ENCODE results near the gene AGTR1.

DNA sequence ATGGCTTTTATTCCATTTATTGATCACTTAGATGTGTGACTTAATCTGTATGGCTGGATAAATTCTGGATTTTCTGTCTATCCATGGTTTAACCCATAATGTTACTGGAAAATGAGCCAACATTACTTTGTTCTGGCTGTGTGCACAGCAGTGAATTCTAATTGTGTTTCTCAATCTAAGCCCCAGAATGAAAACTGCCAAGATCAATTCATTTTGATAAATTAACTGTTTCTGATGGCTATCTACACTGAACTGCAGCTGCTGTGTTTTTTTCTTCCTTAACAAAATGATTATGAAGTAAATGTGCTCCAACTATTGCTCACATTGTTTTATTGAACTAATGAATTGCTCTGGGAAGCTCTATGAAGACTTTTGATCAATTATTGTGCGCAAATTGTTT, 94.2 kb downstream of the AGTR1 start:
- no peak for TF ChIP-seq ZFP36 (IDR thresholded peaks at IDR 0.05; ENCODE audit: borderline replicate concordance, partially characterized antibody)
- no peak for TF ChIP-seq ZNF302 (CRISPR knock-in tag; IDR thresholded peaks at IDR 0.05)
- no peak for TF ChIP-seq SMC3 (IDR thresholded peaks at IDR 0.05)
- TF ChIP-seq, protein P1, sequence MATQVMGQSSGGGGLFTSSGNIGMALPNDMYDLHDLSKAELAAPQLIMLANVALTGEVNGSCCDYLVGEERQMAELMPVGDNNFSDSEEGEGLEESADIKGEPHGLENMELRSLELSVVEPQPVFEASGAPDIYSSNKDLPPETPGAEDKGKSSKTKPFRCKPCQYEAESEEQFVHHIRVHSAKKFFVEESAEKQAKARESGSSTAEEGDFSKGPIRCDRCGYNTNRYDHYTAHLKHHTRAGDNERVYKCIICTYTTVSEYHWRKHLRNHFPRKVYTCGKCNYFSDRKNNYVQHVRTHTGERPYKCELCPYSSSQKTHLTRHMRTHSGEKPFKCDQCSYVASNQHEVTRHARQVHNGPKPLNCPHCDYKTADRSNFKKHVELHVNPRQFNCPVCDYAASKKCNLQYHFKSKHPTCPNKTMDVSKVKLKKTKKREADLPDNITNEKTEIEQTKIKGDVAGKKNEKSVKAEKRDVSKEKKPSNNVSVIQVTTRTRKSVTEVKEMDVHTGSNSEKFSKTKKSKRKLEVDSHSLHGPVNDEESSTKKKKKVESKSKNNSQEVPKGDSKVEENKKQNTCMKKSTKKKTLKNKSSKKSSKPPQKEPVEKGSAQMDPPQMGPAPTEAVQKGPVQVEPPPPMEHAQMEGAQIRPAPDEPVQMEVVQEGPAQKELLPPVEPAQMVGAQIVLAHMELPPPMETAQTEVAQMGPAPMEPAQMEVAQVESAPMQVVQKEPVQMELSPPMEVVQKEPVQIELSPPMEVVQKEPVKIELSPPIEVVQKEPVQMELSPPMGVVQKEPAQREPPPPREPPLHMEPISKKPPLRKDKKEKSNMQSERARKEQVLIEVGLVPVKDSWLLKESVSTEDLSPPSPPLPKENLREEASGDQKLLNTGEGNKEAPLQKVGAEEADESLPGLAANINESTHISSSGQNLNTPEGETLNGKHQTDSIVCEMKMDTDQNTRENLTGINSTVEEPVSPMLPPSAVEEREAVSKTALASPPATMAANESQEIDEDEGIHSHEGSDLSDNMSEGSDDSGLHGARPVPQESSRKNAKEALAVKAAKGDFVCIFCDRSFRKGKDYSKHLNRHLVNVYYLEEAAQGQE (IDR thresholded peaks at IDR 0.05) = no peak
- TF ChIP-seq, protein P2, sequence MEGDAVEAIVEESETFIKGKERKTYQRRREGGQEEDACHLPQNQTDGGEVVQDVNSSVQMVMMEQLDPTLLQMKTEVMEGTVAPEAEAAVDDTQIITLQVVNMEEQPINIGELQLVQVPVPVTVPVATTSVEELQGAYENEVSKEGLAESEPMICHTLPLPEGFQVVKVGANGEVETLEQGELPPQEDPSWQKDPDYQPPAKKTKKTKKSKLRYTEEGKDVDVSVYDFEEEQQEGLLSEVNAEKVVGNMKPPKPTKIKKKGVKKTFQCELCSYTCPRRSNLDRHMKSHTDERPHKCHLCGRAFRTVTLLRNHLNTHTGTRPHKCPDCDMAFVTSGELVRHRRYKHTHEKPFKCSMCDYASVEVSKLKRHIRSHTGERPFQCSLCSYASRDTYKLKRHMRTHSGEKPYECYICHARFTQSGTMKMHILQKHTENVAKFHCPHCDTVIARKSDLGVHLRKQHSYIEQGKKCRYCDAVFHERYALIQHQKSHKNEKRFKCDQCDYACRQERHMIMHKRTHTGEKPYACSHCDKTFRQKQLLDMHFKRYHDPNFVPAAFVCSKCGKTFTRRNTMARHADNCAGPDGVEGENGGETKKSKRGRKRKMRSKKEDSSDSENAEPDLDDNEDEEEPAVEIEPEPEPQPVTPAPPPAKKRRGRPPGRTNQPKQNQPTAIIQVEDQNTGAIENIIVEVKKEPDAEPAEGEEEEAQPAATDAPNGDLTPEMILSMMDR (IDR thresholded peaks at IDR 0.05) = no peak
- TF ChIP-seq RAD21 (conservative IDR thresholded peaks at IDR 0.05 in 1 of 2, IDR thresholded peaks at IDR 0.05 in 1 of 2) = no peak
